Activated CD4-positive, alpha-beta T cell treated with anti-CD3 and anti-CD28 coated beads for 36 hours (primary cell): ENCODE measurements around the gene NOTCH3. TPM values are rescaled to one million over a fixed set of nuclear protein-coding genes. Genes with fewer than 3 reads are reported as not detected.

Experiments used
- ATAC-seq: fragments of 200-7000 bp; cut with Tn5 transposase; one replicate; pipeline ENCODE4 v1.10.0; 2021; ENCODE audit warnings: mild to moderate bottlenecking, moderate library complexity
- CTCF ChIA-PET: fragments of 350-600 bp; sonication (Branson Sonifier 250); formaldehyde crosslinking; loops from one replicate; lab custom pipeline; 2021; ENCODE audit warnings: antibody characterized with exemption; lab: Charles Lee
- POLR2A ChIA-PET: fragments of 350-600 bp; sonication (Branson Sonifier 250); formaldehyde crosslinking; loops from one replicate; lab custom pipeline; 2021; ENCODE audit warnings: antibody characterized with exemption, inconsistent platforms; lab: Charles Lee
- DNase-seq: peaks from one replicate; pipeline ENCODE4 v3.0.0-alpha.2; 2020
- H3K27ac Mint-ChIP-seq: one replicate; pipeline ENCODE4 v1.8.0; 2021; ENCODE audit warnings: mixed read lengths
- H3K27me3 Mint-ChIP-seq: one replicate; pipeline ENCODE4 v1.8.0; 2021; ENCODE audit warnings: mixed read lengths
- H3K36me3 Mint-ChIP-seq: one replicate; pipeline ENCODE4 v1.8.0; 2021; ENCODE audit warnings: low read depth, mixed read lengths
- H3K4me1 Mint-ChIP-seq: one replicate; pipeline ENCODE4 v1.8.0; 2021; ENCODE audit warnings: mixed read lengths
- H3K4me3 Mint-ChIP-seq: one replicate; pipeline ENCODE4 v1.8.0; 2021; ENCODE audit warnings: mild to moderate bottlenecking, moderate library complexity, mixed read lengths
- H3K9me3 Mint-ChIP-seq: one replicate; pipeline ENCODE4 v1.8.0; 2021; ENCODE audit warnings: low read depth, mixed read lengths
- intact Hi-C, 2 experiments: fragments of 100-400 bp; cut with DNase I in 1 of 2; cut with micrococcal nuclease in 1 of 2; formaldehyde crosslinking; loops; one replicate each; pipeline versions ENCODE4 v1.14.2 to v1.15.1; 2022 to 2024; cut with DNase I, micrococcal nuclease
- total RNA-seq, 2 experiments: library from RNA; stranded (reverse); gene quantifications; one replicate each; pipeline ENCODE4 v1.2.3, GENCODE V29; 2021

NOTCH3 gene
- total RNA-seq, 2 experiments from 2014 or later: 0.02 to 0.25 TPM

GRCh38 chr19:15125232-15126067 lies 75.3 kb downstream of the NOTCH3 start:
- Mint-ChIP-seq H3K4me3 (peak overlapping the region; percentile 87), H3K9me3 (no peaks in the 10 kb centered on the region), H3K36me3 (peaks cover 20% of the 10 kb centered on the region), H3K27me3 (no peaks in the 10 kb centered on the region), H3K27ac (peak overlapping the region; percentile 96), H3K4me1 (peaks cover 32% of the 10 kb centered on the region)
- ChIA-PET CTCF (interaction anchor here (0.5 to 2.8 kb wide), 10 partner anchors 11 to 1230 kb away, joined by 3 to 13 read pairs (median 4); no protein-coding TSS in a partner anchor), POLR2A (interaction anchor here (0.5 to 1.2 kb wide), 6 partner anchors 11 to 1762 kb away, joined by 3 to 7 read pairs (median 3); partner anchors contain the start of gene AKAP8L)
- peak; percentile 99 for DNase-seq
- intact Hi-C loops: loop anchor here (1.0 to 10.0 kb wide), 21 partner anchors 18 to 1118 kb away; partner anchors contain the start of genes AKAP8 (in 1 of the 2), AP1M1 (in 1 of the 2), DNAJB1 (in 1 of the 2) and NDUFB7 (in 1 of the 2)
- ATAC-seq: peak; percentile 91

GRCh38 chr19:15124572-15125231 lies 76.1 kb downstream of the NOTCH3 start:
- DNase-seq (no peak), ATAC-seq (no peak)
- Mint-ChIP-seq H3K4me1 (peaks cover 25% of the 10 kb centered on the region), H3K27me3 (no peaks in the 10 kb centered on the region), H3K4me3 (peak overlapping the region; percentile 87), H3K36me3 (peaks cover 22% of the 10 kb centered on the region), H3K27ac (peak overlapping the region; percentile 96), H3K9me3 (no peaks in the 10 kb centered on the region)
- ChIA-PET POLR2A (interaction anchor here (1.2 kb wide), 1 partner anchor 10 kb away, joined by 3 read pairs; no protein-coding TSS in a partner anchor), CTCF (interaction anchor here (0.6 to 2.8 kb wide), 7 partner anchors 10 to 390 kb away, joined by 3 to 13 read pairs (median 3); no protein-coding TSS in a partner anchor)
- intact Hi-C loops: loop anchor here (1.0 to 10.0 kb wide), 21 partner anchors 17 to 1117 kb away; partner anchors contain the start of genes AKAP8 (in 1 of the 2), AP1M1 (in 1 of the 2), DNAJB1 (in 1 of the 2) and NDUFB7 (in 1 of the 2)

- Mint-ChIP-seq H3K4me3 (peak overlapping the region; percentile 87), H3K9me3 (no peaks in the 10 kb centered on the region), H3K4me1 (peaks cover 19% of the 10 kb centered on the region), H3K27me3 (no peaks in the 10 kb centered on the region), H3K36me3 (peaks cover 29% of the 10 kb centered on the region), H3K27ac (no peak overlapping the region)
- intact Hi-C loops: loop anchor here (2.0 to 10.0 kb wide), 5 partner anchors 31 to 951 kb away; partner anchors contain the start of gene TPM4 (in 1 of the 2)
- ChIA-PET POLR2A (no interaction called here), CTCF (interaction anchor here (0.6 to 2.8 kb wide), 5 partner anchors 11 to 380 kb away, joined by 3 to 13 read pairs (median 3); no protein-coding TSS in a partner anchor)
- ATAC-seq (no peak), DNase-seq (no peak)
Measured at GRCh38 chr19:15123900-15124299, 76.9 kb downstream of the NOTCH3 start.

- no peak for ATAC-seq
- H3K27ac Mint-ChIP-seq: no peak overlapping the region
- H3K27me3 Mint-ChIP-seq: no peaks in the 10 kb centered on the region
- H3K36me3 Mint-ChIP-seq: peaks cover 35% of the 10 kb centered on the region
- peak overlapping the region; percentile 87 for H3K4me3 Mint-ChIP-seq
- ChIA-PET POLR2A (no interaction called here), CTCF (interaction anchor here (2.8 kb wide), 1 partner anchor 22 kb away, joined by 13 read pairs; no protein-coding TSS in a partner anchor)
- peaks cover 15% of the 10 kb centered on the region for H3K4me1 Mint-ChIP-seq
- intact Hi-C loops: loop anchor here in 1 of 2 experiments (10.0 kb wide), 1 partner anchor 952 kb away; the partner anchor contains the start of gene TPM4
- no peak for DNase-seq
- no peaks in the 10 kb centered on the region for H3K9me3 Mint-ChIP-seq
Measured at GRCh38 chr19:15123031-15123890, 77.5 kb downstream of the NOTCH3 start.

DNA sequence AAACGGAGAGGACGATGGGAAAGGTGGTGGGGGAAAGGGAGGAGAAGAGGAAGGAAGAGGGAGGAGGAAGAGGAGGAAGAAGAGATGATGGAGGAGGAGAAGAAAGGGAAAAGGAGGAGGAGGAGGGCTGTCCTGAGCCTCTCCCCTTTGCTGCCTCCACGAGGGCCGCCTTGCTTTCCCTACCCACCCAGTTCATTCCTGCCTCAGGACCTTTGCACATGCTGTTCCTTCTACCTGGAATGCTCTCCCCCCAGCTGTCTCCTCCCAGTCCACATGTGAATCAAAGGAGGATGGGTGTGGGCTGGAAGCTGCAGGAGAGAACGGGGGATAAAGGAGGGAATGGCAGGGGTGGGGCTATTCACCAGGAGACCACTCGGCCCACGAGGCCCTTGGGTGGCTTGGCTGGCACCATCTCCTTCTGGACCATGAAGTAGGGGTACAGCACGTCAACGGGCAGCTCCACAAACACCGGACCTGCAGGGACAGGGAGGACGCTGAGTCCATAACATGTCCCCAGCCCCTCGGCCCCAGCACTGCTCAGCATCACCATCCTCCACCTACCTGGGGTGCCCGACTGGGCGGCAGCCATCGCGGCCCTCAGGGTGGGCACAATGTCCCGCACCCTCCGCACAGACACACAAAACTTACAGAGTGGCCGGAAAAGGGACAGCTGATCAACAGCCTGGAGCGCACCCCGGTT lies 78.3 kb downstream of the NOTCH3 start:
- H3K27me3 Mint-ChIP-seq: no peaks in the 10 kb centered on the region
- peaks cover 35% of the 10 kb centered on the region for H3K36me3 Mint-ChIP-seq
- DNase-seq: no peak
- ATAC-seq: no peak
- POLR2A ChIA-PET: interaction anchor here (0.6 kb wide), 1 partner anchor 27 kb away, joined by 3 read pairs; no protein-coding TSS in a partner anchor
- H3K4me1 Mint-ChIP-seq: peaks cover 12% of the 10 kb centered on the region
- no peak overlapping the region for H3K27ac Mint-ChIP-seq
- intact Hi-C loops: loop anchor here in 1 of 2 experiments (10.0 kb wide), 1 partner anchor 952 kb away; the partner anchor contains the start of gene TPM4
- H3K4me3 Mint-ChIP-seq: no peak overlapping the region
- H3K9me3 Mint-ChIP-seq: no peaks in the 10 kb centered on the region
- CTCF ChIA-PET: no interaction called here

GRCh38 chr19:15120135-15121026 lies 80.4 kb downstream of the NOTCH3 start:
- Mint-ChIP-seq H3K4me1 (peaks cover 9% of the 10 kb centered on the region), H3K27ac (peak overlapping the region; percentile 49), H3K4me3 (no peak overlapping the region), H3K27me3 (no peaks in the 10 kb centered on the region), H3K36me3 (peaks cover 35% of the 10 kb centered on the region), H3K9me3 (no peaks in the 10 kb centered on the region)
- intact Hi-C loops: loop anchor here in 1 of 2 experiments (10.0 kb wide), 1 partner anchor 954 kb away; the partner anchor contains the start of gene TPM4
- ATAC-seq (no peak), DNase-seq (no peak)
- ChIA-PET POLR2A (interaction anchor here (0.5 kb wide), 1 partner anchor 29 kb away, joined by 3 read pairs; no protein-coding TSS in a partner anchor), CTCF (interaction anchor here (0.5 to 1.9 kb wide), 4 partner anchors 9 to 262 kb away, joined by 3 to 8 read pairs (median 4); no protein-coding TSS in a partner anchor)

- H3K27ac Mint-ChIP-seq: no peak overlapping the region
- CTCF ChIA-PET: interaction anchor here (0.6 to 0.8 kb wide), 3 partner anchors 11 to 53 kb away, joined by 3 to 5 read pairs (median 3); no protein-coding TSS in a partner anchor
Measured at GRCh38 chr19:15118789-15119494, 81.9 kb downstream of the NOTCH3 start.

GRCh38 chr19:15118248-15118647 lies 82.5 kb downstream of the NOTCH3 start:
- no peak overlapping the region for H3K4me3 Mint-ChIP-seq
- H3K36me3 Mint-ChIP-seq: peaks cover 41% of the 10 kb centered on the region
- CTCF ChIA-PET: no interaction called here
- no peak for DNase-seq
- ATAC-seq: no peak
- POLR2A ChIA-PET: no interaction called here
- peaks cover 2% of the 10 kb centered on the region for H3K4me1 Mint-ChIP-seq
- H3K9me3 Mint-ChIP-seq: no peaks in the 10 kb centered on the region
- H3K27me3 Mint-ChIP-seq: no peaks in the 10 kb centered on the region
- intact Hi-C loops: no loop called here
- no peak overlapping the region for H3K27ac Mint-ChIP-seq

More at GRCh38 chr19:15118789-15119494, 81.9 kb downstream of the NOTCH3 start:
- no peak for ATAC-seq
- no peaks in the 10 kb centered on the region for H3K9me3 Mint-ChIP-seq
- intact Hi-C loops: no loop called here
- POLR2A ChIA-PET: no interaction called here
- H3K4me3 Mint-ChIP-seq: no peak overlapping the region
- H3K27me3 Mint-ChIP-seq: no peaks in the 10 kb centered on the region
- H3K36me3 Mint-ChIP-seq: peaks cover 42% of the 10 kb centered on the region
- peaks cover 3% of the 10 kb centered on the region for H3K4me1 Mint-ChIP-seq
- DNase-seq: no peak
